HG03135 (cell line): Measurements from ENCODE around the gene KDM4C.
"Not testable (repeated sequence)": the region's sequence is repeated elsewhere in the genome, so short reads cannot be mapped to it uniquely, and the experiment has no call there.

Experiments
- ATAC-seq: cut with Tn5 transposase; IDR thresholded peaks from one replicate; pipeline ENCODE4 v1.9.1; 2021; ENCODE audit warnings: mild to moderate bottlenecking, moderate library complexity; ENCODE audit not compliant: unreplicated experiment

KDM4C gene

DNA sequence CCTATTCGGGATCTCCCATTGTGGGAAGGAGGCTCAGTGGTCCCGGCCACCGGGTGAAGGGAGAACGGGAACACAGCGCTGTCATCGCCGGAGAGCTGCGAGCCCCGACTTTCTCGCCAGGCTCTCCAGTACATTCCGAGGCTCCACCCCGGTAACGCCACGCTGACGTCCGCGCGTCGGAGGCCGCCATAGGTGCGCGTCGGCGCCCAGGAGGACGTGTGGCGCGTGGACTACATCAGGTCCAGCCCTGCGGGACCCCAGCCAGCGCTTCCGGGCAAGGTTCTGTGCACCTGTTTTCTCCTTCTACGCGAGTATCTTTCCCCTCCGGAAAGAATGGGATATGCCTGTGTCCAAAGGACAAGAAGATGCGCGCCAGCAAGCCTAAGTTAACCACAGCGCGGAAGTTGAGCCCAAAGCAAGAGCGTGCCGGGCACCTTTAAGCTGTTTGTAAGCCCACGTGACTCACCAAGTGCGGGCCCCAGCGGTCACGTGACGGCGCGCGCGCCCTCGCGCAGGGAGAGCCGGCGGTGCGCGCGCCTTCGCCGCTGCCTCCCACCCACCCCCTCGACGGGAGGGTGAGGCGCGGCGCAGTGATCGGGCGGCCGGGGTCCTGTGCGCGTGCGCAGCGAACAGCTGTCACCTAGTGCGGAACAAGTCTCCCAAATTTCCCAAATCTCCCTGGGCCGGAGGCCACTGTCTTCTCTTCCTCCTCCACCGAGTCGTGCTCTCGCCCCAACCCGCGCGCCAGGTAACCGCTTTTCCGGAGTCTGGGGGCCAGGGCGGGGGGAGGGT lies at the start of gene KDM4C:
Gene KDM4C, plus strand, starts transcription at position 518 of the 792 bp plus-strand sequence. CDS start 35,016 bp downstream, outside the sequence.
- ATAC-seq, result peak; percentile 75

- ATAC-seq, result no peak
Observed at GRCh38 chr9:6708732-6709131, 49.0 kb upstream of the KDM4C start.

- ATAC-seq, result no peak
Observed at GRCh38 chr9:6711403-6711802, 46.4 kb upstream of the KDM4C start.

GRCh38 chr9:6712041-6712440 lies 45.7 kb upstream of the KDM4C start:
- ATAC-seq, result no peak

GRCh38 chr9:6714176-6714575 lies 43.6 kb upstream of the KDM4C start:
- no peak for ATAC-seq

GRCh38 chr9:6715153-6715754 lies 42.5 kb upstream of the KDM4C start:
- ATAC-seq, result not testable (repeated sequence)

DNA sequence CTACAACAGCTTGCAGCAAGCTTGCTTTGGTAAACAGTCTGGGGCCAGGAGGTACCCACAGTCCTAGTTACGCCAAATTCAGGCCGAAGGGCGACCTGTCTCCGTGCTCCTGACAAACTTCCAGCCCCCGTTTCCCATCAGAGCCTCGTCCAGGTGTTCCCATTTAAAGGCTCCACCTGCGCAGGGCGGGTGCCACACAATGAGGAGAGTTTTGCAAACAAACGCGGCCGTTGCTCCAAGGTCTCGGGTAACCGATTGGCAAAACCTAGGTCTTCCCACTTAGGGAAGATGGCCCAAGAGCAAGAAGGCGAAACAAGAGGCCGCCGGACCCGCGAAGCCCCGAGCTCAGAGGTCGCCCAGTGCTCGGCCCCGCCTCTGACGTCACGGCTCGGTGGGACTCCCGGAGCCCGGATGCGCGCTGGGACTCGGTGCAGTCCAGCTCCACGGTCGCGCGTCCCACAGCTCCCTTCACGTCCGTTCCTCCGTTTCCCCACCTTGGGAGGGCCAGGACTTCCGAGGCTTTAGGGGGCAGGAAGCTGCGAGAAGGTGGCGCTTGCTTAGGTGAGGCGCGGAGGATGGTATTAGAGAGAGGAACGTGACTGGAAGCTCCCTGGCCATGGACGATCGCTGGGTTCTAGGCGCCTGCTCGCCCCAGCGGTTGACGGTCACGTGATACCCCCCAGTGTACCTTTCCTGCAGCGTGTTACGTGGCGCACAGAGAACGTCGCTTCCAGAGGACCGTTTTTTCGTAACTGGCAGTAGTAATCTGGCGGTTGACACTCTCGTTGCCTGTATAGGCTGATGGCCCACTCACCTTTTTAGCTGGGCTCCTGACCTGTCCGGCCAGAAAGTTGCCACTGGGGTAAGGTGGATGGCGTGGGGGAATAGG lies 41.8 kb upstream of the KDM4C start:
- ATAC-seq, result peak; percentile 80

GRCh38 chr9:6716766-6717165 lies 41.0 kb upstream of the KDM4C start:
- ATAC-seq, result no peak

DNA sequence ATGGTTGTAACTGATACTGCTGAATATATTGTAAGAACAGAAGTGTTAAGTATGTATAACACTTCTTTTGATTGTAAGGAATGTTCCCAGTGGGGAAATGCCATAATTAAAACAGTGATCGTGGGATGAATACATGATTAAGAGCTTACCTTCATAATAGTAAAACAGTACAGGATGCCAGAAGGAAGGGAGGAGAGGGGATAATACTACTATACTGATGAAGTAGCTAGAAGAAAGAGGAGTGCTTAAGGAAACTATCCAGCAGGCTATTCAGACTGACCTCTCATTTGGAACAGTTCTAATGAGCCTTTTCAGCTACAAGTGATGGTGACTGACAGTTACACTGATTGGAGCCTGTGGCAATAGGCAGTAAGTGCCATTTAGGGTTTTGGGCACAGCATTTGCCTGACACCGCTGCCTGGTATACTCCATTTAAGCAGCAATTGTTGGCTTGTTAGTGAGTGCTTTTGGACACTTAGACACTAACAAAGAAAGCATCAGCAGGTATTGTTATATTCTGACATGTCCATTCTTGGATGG lies 33.8 kb upstream of the KDM4C start:
- ATAC-seq, result no peak

DNA sequence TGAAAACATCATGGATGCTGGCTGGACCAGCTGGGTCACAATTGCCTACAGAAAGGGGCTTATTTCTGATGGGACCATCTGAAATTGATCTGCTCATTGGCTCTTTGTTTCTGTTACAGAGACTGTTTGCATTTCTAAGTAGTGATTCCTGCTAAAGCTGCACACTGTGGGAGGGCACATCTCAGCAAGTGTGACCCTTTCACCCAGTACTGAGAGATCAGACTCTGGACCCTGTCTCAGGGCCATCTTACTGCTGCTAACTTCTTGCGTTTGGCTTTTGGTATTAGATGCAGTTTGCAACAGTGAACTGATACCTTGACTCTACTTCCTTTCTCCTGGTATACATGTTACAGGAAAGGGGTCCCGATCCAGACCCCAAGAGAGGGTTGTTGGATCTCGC lies 24.5 kb upstream of the KDM4C start:
- ATAC-seq, result no peak

GRCh38 chr9:6733831-6734230 lies 23.9 kb upstream of the KDM4C start:
- ATAC-seq, result no peak

DNA sequence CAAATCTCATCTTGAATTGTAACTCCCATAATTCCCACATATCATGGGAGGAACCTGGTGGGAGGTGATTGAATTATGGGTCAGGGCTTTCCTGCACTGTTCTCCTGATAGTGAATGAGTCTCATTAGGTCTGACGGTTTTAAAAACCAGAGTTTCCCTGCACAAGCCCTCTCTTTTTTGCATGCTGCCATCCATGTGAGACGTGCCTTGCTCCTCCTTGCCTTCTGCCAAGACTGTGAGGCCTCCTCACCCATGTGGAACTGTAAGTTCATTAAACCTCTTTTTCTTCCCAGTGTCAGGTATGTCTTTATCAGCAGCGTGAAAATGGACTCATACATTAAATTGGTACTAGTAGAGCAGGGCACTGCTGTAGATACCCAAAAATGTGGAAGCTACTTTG lies 22.4 kb upstream of the KDM4C start:
- no peak for ATAC-seq

GRCh38 chr9:6739218-6739617 lies 18.6 kb upstream of the KDM4C start:
- ATAC-seq, result no peak

GRCh38 chr9:6748861-6749260 lies 8.9 kb upstream of the KDM4C start:
- not testable (repeated sequence) for ATAC-seq

- not testable (repeated sequence) for ATAC-seq
Observed at GRCh38 chr9:6754861-6755260, 2.9 kb upstream of the KDM4C start.

GRCh38 chr9:6757132-6757455 lies 679 bp upstream of the KDM4C start:
- ATAC-seq, result peak; percentile 33

- peak; percentile 12 for ATAC-seq
Observed at GRCh38 chr9:6758248-6758497, 400 bp downstream of the KDM4C start.

GRCh38 chr9:6758498-6759184 lies 868 bp downstream of the KDM4C start:
- ATAC-seq, result peak; percentile 31

DNA sequence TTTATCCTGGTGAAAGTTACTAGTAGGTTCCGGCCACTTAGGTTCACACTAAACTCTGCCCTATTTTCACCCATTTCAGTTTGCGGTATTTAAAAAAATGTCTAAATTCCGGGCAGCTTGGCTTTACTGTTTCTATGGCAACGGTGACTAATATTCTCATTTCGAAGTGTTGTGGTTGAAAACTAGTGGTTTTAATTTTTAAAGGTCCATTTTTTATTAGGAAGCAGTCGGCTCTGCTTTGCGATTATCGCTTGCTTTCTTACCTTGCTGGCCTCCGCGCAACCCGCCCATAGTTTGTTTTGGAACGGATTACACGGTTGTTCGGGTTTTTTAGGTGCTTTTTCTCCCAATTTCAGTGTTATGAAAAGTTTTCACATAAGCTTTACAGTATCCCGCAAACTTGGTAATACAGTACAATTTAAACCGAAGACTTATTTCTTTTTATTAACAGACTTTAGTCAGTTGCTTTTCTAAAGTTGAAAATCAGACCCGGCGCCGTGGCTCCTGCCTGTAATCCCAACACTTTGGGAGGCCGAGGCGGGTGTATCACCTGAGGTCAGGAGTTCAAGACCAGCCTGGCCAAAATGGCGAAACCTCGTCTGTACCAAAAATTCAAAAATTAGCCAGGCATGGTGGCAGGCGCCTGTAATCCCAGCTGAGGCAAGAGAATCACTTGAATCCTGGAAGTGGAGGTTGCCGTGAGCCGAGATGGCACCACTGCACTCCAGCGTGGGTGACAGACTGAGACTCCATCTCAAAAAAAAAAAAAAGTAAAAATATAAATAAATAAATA lies 1.6 kb downstream of the KDM4C start:
- ATAC-seq, result peak; percentile 13

DNA sequence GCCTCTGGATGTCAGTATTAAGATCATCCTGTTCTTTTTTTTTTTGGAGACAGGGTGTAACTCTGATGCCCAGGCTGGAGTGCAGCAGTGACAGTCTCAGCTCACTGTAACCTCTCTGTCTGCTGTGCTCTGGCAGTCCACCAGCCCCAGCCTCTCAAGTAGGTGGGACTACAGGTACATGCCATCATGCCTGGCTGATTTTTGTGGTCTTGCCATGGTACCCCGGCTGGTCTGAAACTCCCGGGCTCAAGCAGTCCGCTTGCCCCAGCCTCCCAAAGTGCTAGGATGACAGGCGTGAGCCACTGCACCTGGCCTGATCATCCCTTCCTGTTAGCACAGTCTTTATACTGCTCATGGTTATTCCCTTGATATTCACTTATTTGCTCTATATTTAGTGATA lies 3.5 kb downstream of the KDM4C start:
- no peak for ATAC-seq
